NCI-H226 (cell line): Measurements from ENCODE around the gene KCNJ9.
A peak's percentile ranks its signal among the peaks of the same experiment; 100 is the strongest.

Experiments
- DNase-seq: peaks from one replicate; pipeline ENCODE4 v3.0.0-alpha.2; 2015

KCNJ9 gene

DNA sequence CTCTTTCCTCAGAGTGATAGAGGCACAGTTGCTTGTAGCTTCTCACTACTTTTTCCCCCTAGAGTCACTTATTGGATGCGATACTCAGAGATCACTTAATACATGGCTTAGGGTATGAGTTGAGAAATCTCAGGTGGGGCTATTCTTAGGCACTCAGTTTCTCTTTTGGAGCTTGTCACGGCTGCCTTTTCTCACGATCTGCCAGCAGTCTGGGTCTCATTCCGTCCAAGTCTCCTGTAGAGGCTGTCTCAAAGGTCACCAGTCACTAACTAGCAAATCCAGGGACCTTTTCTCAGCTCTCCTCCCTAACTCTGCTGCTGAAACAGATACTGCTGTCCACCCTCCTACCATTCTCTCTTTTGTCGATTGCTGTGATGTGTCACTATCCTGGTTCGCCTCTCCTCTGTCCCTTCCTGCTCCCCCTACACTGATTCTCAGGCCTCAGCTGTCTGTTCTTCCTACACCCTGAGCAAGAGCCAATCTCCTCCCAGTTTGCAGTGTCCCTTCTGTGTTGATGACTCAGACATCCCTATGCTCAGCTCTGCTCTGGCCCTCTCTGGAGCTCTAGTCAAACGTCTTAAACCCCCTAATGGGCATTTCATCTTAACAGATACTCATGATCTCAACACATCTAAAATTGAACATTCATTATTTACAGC, 46.7 kb downstream of the KCNJ9 start:
- no peak for DNase-seq

- DNase-seq: no peak
Measured at GRCh38 chr1:160128636-160129035, 47.3 kb downstream of the KCNJ9 start.

GRCh38 chr1:160129046-160129445, 47.7 kb downstream of the KCNJ9 start:
- DNase-seq: peak; percentile 28

- no peak for DNase-seq
Measured at GRCh38 chr1:160129558-160129957, 48.2 kb downstream of the KCNJ9 start.

DNA sequence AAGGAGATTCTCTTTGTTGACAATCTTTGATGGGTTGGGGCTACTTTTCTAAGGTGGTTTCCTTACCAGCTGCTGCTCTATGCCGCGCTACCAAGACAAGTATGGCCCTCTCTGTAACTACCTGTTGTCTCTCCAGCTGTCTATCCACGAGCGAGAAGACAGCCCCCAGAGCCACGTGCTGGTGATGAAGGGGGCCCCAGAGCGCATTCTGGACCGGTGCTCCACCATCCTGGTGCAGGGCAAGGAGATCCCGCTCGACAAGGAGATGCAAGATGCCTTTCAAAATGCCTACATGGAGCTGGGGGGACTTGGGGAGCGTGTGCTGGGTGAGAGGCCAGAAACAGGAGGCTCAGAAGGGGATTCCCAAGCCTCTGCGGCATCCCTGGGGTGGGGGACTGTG, 48.6 kb downstream of the KCNJ9 start:
- no peak for DNase-seq

GRCh38 chr1:160130486-160130885, 49.1 kb downstream of the KCNJ9 start:
- no peak for DNase-seq

- DNase-seq: no peak
Measured at GRCh38 chr1:160130939-160131338, 49.6 kb downstream of the KCNJ9 start.

DNA sequence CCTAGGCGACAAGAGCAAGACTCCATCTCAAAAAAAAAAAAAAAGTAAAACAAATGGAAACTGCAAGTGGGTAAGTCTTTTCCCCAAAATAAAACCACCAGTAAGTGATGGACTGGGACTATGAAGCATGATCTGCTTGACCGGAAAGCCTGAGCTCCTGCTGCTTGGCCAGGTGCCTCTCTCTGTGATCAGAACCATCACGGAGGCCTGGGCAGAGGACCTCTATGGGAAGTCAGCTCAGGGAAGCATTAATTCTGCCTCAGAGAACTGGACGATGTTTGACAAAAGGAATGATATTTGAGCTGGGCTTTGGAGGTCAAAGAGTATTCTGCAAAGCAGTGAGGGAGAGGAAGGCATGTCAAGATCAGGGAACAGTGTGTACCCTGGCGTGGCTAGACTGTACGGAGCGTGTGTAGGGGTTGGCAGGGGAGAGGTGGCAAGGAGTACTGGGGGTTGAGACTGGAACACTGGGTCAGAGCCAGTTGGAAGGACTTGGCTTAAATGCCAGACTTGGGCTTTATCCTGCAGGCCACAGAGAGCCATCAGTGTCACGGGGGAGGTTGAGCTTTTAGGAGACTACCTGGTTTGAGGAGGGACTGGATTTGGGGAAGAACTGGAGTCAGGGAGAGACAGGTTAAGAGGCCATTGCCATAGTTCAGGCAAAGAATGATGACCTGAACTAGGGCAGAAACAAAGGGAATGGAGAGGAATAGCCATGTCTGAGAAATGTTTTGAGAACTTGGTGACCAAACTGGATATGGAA, 50.6 kb downstream of the KCNJ9 start:
- no peak for DNase-seq

GRCh38 chr1:160133990-160134770, 52.8 kb downstream of the KCNJ9 start:
- no peak for DNase-seq

GRCh38 chr1:160134791-160135572, 53.6 kb downstream of the KCNJ9 start:
- no peak for DNase-seq

DNA sequence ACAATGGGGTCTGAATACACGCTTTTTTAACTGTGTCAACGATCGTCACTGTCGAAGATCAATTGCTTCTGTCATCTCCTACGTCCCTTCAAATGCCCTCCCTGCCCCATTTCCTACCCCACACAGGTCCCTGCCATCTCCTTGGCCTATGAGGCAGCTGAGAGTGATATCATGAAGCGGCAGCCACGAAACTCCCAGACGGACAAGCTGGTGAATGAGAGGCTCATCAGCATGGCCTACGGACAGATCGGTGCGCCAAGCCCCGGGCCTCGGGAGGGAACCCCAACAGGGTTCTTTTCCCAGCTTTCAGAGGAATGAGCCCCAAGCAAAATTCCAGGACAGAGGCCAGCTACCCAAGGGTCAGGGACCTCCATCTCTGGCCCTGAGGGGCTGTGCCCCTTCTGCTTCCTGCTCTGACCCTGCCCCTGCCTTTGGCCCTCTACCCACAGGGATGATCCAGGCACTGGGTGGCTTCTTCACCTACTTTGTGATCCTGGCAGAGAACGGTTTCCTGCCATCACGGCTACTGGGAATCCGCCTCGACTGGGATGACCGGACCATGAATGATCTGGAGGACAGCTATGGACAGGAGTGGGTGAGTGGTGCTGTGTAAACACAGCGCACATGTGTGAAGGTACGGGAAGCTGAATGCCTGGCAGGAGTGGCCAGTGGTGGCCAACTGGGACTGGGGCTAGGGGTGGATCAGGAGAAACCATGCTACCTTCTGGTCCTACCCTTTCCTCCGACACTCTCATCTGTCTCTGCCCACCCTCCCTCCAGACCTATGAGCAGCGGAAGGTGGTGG, 55.0 kb downstream of the KCNJ9 start:
- no peak for DNase-seq

DNA sequence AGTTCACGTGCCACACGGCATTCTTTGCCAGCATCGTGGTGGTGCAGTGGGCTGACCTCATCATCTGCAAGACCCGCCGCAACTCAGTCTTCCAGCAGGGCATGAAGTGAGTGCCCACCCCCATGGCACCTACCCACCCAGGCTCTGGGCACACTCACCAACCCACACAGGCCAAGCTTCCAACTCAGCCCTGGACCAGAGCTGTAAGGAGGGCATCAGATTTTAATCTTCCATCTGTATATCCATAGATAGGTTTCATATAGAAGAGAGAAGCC, 55.5 kb downstream of the KCNJ9 start:
- no peak for DNase-seq

- DNase-seq: no peak
Measured at GRCh38 chr1:160137216-160137862, 56.0 kb downstream of the KCNJ9 start.

DNA sequence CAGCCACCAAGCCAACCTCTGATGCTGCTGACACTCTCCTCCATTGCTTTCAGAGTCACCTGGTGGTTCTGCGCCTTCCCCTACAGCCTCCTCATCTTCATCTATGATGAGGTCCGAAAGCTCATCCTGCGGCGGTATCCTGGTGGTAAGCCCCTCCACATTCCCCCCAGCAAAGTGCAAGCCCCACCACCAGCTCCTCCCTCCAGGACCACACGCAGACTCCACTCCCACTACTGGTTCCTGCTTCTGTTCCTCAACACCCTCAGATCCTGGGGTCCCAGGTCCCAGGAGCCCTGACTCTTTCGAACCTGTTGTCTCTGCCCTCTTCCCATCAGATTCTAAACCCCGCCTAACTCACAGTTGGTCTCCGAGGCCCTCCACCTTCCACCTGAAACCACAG, 58.5 kb downstream of the KCNJ9 start:
- no peak for DNase-seq
